ENCODE results near the gene MAP3K4. TPM values are rescaled to one million over a fixed set of nuclear protein-coding genes. Genes with fewer than 3 reads are reported as not detected.

The MAP3K4 gene
- total RNA-seq, 4 donors from 2014 or later, result 34.9 to 113 (median 52.3) TPM

GRCh38 chr6:161127071-161127740 is 135.6 kb downstream of the MAP3K4 start:
- no peak for DNase-seq
- TF ChIP-seq CTCF (IDR thresholded peaks at IDR 0.05) (no peak), POLR2A (IDR thresholded peaks at IDR 0.05) (no peak)
- H3K27ac ChIP-seq, result no peak overlapping the region
- H3K27me3 ChIP-seq, result no peaks in the 10 kb centered on the region
- intact Hi-C loops (cut with DNase I), result no loop called here
- WGBS, 2 donors, result 95 to 98% methylated on average over 7 of the region's 7 CpGs
- H3K36me3 ChIP-seq, result no peaks in the 10 kb centered on the region
- no peaks in the 10 kb centered on the region for H3K9me3 ChIP-seq
- H3K4me1 ChIP-seq, result no peaks in the 10 kb centered on the region
- no peak overlapping the region for H3K4me3 ChIP-seq (replicated peaks in 1 of 3)

DNA sequence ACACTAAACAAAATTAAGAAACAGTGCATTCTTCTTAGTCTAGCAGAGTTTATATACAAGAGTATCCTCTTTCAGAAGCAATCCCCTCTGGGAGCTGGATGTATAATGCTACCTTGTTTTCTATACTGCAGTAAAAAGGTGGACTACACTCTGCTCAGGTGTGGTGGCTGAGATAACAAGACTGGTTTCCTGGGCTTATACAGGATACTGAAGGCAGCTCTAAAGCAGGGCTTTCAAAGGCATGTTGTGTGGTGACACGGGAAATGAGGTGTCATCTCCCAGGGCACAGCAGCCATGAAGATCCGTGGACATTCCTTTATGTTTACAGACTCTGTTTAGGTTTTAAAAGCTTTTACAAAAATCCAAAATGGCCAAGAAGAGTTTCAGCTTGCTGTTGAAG is 136.7 kb downstream of the MAP3K4 start:
- 94 to 100% methylated on average over 2 of the region's 2 CpGs for WGBS, 2 donors
- no peak overlapping the region for H3K27ac ChIP-seq
- intact Hi-C loops (cut with DNase I), result no loop called here
- no peaks in the 10 kb centered on the region for H3K36me3 ChIP-seq
- no peaks in the 10 kb centered on the region for H3K9me3 ChIP-seq
- no peaks in the 10 kb centered on the region for H3K4me1 ChIP-seq
- TF ChIP-seq POLR2A (IDR thresholded peaks at IDR 0.05), result no peak
- TF ChIP-seq CTCF (IDR thresholded peaks at IDR 0.05), result no peak
- H3K4me3 ChIP-seq (replicated peaks in 1 of 3), result no peak overlapping the region
- no peaks in the 10 kb centered on the region for H3K27me3 ChIP-seq
- no peak for DNase-seq

- no peak for DNase-seq
- intact Hi-C loops (cut with DNase I), result no loop called here
Observed at GRCh38 chr6:161128680-161129196, 137.2 kb downstream of the MAP3K4 start.

GRCh38 chr6:161130541-161130940 is 139.0 kb downstream of the MAP3K4 start:
- TF ChIP-seq POLR2A (IDR thresholded peaks at IDR 0.05) (no peak), CTCF (IDR thresholded peaks at IDR 0.05) (no peak)
- no peak overlapping the region for H3K27ac ChIP-seq
- H3K9me3 ChIP-seq, result no peaks in the 10 kb centered on the region
- peaks cover 1 to 4% of the 10 kb centered on the region in 2 donors for H3K4me1 ChIP-seq
- H3K4me3 ChIP-seq (replicated peaks in 1 of 3), result no peak overlapping the region
- WGBS, 2 donors, result 97 to 98% methylated on average over 7 of the region's 7 CpGs
- intact Hi-C loops (cut with DNase I), result no loop called here
- DNase-seq, result no peak
- no peaks in the 10 kb centered on the region for H3K36me3 ChIP-seq
- H3K27me3 ChIP-seq, result no peaks in the 10 kb centered on the region

More at GRCh38 chr6:161128680-161129196, 137.2 kb downstream of the MAP3K4 start:
- Histone ChIP-seq H3K9me3 (no peaks in the 10 kb centered on the region), H3K27ac (no peak overlapping the region), H3K36me3 (no peaks in the 10 kb centered on the region), H3K4me1 (no peaks in the 10 kb centered on the region), H3K4me3 (replicated peaks in 1 of 3) (no peak overlapping the region), H3K27me3 (no peaks in the 10 kb centered on the region)
- WGBS, 2 donors, result 85 to 97% methylated on average over 12 of the region's 12 CpGs
- no peak for TF ChIP-seq CTCF (IDR thresholded peaks at IDR 0.05)
- TF ChIP-seq POLR2A (IDR thresholded peaks at IDR 0.05), result no peak

DNA sequence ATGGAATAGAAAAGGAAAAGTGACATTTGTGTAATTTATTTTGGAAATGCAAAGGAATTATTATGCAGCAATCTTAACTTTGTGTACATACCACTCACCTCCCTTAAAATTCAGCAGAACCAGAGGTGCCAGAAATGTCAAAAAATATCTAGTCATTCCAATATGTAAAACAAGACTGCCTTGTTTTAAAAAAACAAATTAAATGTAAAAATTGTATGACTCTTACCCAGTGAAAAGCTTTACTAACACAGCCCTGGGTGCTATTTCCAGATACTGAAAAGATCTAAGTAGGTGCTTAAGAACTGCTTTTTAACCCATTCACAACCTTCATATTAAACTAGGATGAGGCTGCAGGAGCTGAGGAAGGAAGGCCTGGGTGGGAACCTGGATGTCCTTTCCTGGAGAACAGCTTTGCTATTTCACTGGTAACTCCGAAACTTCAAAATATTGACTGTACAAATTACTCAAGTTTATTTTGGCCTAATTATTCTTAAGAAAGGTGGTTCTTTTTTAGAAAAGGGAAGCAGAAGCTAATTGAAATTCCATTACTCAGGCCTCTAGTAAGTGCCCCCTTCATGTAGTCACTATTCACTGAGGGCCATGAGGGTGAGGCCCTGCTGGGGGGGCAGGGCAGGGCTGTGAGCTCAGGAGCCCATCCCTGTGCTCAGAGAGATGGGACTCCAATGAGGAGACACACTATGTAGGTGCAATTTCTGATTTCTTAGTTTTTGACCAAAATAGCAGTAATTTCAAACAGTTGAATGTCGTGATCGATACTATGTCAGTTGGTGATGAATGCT is 139.6 kb downstream of the MAP3K4 start:
- Histone ChIP-seq H3K9me3 (no peaks in the 10 kb centered on the region), H3K27ac (no peak overlapping the region), H3K4me1 (peaks cover 6 to 9% of the 10 kb centered on the region in 2 donors), H3K4me3 (replicated peaks in 1 of 3) (no peak overlapping the region), H3K27me3 (no peaks in the 10 kb centered on the region), H3K36me3 (no peaks in the 10 kb centered on the region)
- TF ChIP-seq POLR2A (IDR thresholded peaks at IDR 0.05), result no peak
- TF ChIP-seq CTCF (IDR thresholded peaks at IDR 0.05), result no peak
- no peak for DNase-seq
- intact Hi-C loops (cut with DNase I), result no loop called here
- WGBS, 2 donors, result 98% methylated on average over 3 of the region's 3 CpGs
